ENCODE results near the gene CALU. TPM values are rescaled to one million over a fixed set of nuclear protein-coding genes. Genes with fewer than 3 reads are reported as not detected.

The CALU gene
- total RNA-seq, 2 donors from 2014 or later = 76.2 to 87.8 TPM

DNA sequence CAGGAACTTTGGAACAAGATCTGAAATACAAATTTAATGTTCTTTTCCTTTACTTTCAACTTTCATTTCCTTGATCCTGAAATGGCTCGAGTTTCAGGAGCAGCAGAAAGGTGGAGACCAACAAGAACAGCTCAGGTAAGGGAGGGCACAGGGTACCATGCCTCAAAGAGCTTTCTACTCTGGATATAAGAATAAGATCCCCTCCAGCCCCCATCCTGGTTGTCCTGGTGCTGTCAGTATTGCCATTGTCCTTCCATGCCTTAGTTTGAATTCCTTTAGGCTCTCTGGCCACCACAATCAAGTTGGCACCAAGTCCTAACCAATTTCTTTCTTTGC is 12.5 kb upstream of the CALU start:
- H3K9me3 ChIP-seq = no peaks in the 10 kb centered on the region
- no peak overlapping the region for H3K4me3 ChIP-seq
- H3K27ac ChIP-seq = no peak overlapping the region
- 60% methylated on average over 1 of the region's 1 CpG for WGBS
- H3K4me1 ChIP-seq (replicated peaks) = no peaks in the 10 kb centered on the region
- H3K27me3 ChIP-seq (replicated peaks; ENCODE audit: insufficient read depth) = no peaks in the 10 kb centered on the region
- H3K36me3 ChIP-seq = no peaks in the 10 kb centered on the region
- TF ChIP-seq, protein P1, sequence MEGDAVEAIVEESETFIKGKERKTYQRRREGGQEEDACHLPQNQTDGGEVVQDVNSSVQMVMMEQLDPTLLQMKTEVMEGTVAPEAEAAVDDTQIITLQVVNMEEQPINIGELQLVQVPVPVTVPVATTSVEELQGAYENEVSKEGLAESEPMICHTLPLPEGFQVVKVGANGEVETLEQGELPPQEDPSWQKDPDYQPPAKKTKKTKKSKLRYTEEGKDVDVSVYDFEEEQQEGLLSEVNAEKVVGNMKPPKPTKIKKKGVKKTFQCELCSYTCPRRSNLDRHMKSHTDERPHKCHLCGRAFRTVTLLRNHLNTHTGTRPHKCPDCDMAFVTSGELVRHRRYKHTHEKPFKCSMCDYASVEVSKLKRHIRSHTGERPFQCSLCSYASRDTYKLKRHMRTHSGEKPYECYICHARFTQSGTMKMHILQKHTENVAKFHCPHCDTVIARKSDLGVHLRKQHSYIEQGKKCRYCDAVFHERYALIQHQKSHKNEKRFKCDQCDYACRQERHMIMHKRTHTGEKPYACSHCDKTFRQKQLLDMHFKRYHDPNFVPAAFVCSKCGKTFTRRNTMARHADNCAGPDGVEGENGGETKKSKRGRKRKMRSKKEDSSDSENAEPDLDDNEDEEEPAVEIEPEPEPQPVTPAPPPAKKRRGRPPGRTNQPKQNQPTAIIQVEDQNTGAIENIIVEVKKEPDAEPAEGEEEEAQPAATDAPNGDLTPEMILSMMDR (IDR thresholded peaks at IDR 0.05) = no peak
- no peak for TF ChIP-seq POLR2AphosphoS5 (IDR thresholded peaks at IDR 0.05)
- no peak for TF ChIP-seq POLR2A (IDR thresholded peaks at IDR 0.05)
- intact Hi-C loops (cut with DNase I) = no loop called here
- no peak for DNase-seq (ENCODE audit: low spot score)

GRCh38 chr7:128727239-128727638 is 11.9 kb upstream of the CALU start:
- Histone ChIP-seq H3K4me1 (replicated peaks) (no peaks in the 10 kb centered on the region), H3K27me3 (replicated peaks; ENCODE audit: insufficient read depth) (no peaks in the 10 kb centered on the region), H3K27ac (no peak overlapping the region), H3K4me3 (no peak overlapping the region), H3K9me3 (no peaks in the 10 kb centered on the region), H3K36me3 (no peaks in the 10 kb centered on the region)
- no peak for DNase-seq (ENCODE audit: low spot score)
- TF ChIP-seq POLR2A (IDR thresholded peaks at IDR 0.05) = no peak
- TF ChIP-seq POLR2AphosphoS5 (IDR thresholded peaks at IDR 0.05) = no peak
- TF ChIP-seq, protein P1 (IDR thresholded peaks at IDR 0.05) = no peak
- intact Hi-C loops (cut with DNase I) = no loop called here
- 92% methylated on average over 4 of the region's 4 CpGs for WGBS

DNA sequence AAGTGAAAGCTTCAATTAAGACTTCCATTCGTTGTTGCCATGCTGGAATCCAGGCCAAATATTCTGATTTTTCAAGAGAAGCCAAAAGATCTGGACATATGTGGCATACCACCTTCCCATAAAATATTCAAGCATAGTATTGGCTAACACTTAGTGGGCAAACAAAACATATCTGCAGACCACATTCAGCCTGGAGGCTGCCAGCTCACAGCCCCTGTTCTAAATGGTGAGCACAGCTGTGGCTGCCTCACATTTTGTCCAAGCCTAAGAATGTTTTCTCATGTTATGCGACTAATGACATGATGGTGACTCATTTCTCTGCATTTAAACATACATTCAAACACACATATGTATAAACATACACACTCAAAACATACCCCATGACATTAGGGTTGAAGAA is 10.6 kb upstream of the CALU start:
- WGBS = 69% methylated on average over 2 of the region's 2 CpGs
- H3K27me3 ChIP-seq (replicated peaks; ENCODE audit: insufficient read depth) = no peaks in the 10 kb centered on the region
- intact Hi-C loops (cut with DNase I) = no loop called here
- no peak overlapping the region for H3K27ac ChIP-seq
- H3K36me3 ChIP-seq = no peaks in the 10 kb centered on the region
- H3K4me3 ChIP-seq = no peak overlapping the region
- H3K9me3 ChIP-seq = no peaks in the 10 kb centered on the region
- TF ChIP-seq POLR2AphosphoS5 (IDR thresholded peaks at IDR 0.05) (no peak), POLR2A (IDR thresholded peaks at IDR 0.05) (no peak)
- TF ChIP-seq, protein P1 (IDR thresholded peaks at IDR 0.05) = no peak
- H3K4me1 ChIP-seq (replicated peaks) = no peaks in the 10 kb centered on the region
- DNase-seq (ENCODE audit: low spot score) = no peak

DNA sequence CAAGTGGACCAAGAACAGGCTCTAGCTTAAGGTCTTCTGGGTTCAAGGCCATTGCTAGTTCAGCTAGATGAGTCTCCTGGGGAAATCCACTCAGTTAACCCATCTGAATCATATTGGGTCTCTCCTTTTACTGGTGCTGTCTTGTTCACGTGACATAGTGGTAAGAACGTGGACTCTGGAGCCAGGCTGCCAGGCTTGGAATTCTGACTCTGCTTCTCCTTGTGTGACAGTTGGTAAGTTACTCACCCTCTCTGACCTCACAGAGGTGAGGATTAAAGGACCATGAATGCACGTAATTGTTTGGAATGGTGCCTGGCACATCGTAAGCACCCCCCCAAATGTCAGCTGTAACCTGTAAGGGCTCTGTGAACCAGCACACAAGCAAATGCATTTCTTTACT is 9.7 kb upstream of the CALU start:
- no peaks in the 10 kb centered on the region for H3K36me3 ChIP-seq
- no peaks in the 10 kb centered on the region for H3K27me3 ChIP-seq (replicated peaks; ENCODE audit: insufficient read depth)
- WGBS = 90% methylated on average over 4 of the region's 4 CpGs
- H3K4me1 ChIP-seq (replicated peaks) = no peaks in the 10 kb centered on the region
- no peaks in the 10 kb centered on the region for H3K9me3 ChIP-seq
- no peak for DNase-seq (ENCODE audit: low spot score)
- intact Hi-C loops (cut with DNase I) = no loop called here
- TF ChIP-seq, protein P1 (IDR thresholded peaks at IDR 0.05) = no peak
- no peak for TF ChIP-seq POLR2AphosphoS5 (IDR thresholded peaks at IDR 0.05)
- TF ChIP-seq POLR2A (IDR thresholded peaks at IDR 0.05) = no peak
- H3K4me3 ChIP-seq = no peak overlapping the region
- no peak overlapping the region for H3K27ac ChIP-seq

GRCh38 chr7:128731184-128731583 is 8.0 kb upstream of the CALU start:
- DNase-seq (ENCODE audit: low spot score) = no peak
- Histone ChIP-seq H3K9me3 (no peaks in the 10 kb centered on the region), H3K36me3 (no peaks in the 10 kb centered on the region), H3K4me1 (replicated peaks) (no peaks in the 10 kb centered on the region), H3K4me3 (no peak overlapping the region), H3K27me3 (replicated peaks; ENCODE audit: insufficient read depth) (no peaks in the 10 kb centered on the region), H3K27ac (no peak overlapping the region)
- WGBS = 93% methylated on average over 8 of the region's 8 CpGs
- TF ChIP-seq POLR2AphosphoS5 (IDR thresholded peaks at IDR 0.05) = no peak
- TF ChIP-seq, protein P1 (IDR thresholded peaks at IDR 0.05) = no peak
- TF ChIP-seq POLR2A (IDR thresholded peaks at IDR 0.05) = no peak
- intact Hi-C loops (cut with DNase I) = no loop called here
